GM18520 (cell line): ENCODE data around the gene STX8.

ENCODE experiments used
- ATAC-seq: cut with Tn5 transposase; IDR thresholded peaks from one replicate; pipeline ENCODE4 v1.9.1; 2021; ENCODE audit not compliant: unreplicated experiment

STX8 gene

DNA sequence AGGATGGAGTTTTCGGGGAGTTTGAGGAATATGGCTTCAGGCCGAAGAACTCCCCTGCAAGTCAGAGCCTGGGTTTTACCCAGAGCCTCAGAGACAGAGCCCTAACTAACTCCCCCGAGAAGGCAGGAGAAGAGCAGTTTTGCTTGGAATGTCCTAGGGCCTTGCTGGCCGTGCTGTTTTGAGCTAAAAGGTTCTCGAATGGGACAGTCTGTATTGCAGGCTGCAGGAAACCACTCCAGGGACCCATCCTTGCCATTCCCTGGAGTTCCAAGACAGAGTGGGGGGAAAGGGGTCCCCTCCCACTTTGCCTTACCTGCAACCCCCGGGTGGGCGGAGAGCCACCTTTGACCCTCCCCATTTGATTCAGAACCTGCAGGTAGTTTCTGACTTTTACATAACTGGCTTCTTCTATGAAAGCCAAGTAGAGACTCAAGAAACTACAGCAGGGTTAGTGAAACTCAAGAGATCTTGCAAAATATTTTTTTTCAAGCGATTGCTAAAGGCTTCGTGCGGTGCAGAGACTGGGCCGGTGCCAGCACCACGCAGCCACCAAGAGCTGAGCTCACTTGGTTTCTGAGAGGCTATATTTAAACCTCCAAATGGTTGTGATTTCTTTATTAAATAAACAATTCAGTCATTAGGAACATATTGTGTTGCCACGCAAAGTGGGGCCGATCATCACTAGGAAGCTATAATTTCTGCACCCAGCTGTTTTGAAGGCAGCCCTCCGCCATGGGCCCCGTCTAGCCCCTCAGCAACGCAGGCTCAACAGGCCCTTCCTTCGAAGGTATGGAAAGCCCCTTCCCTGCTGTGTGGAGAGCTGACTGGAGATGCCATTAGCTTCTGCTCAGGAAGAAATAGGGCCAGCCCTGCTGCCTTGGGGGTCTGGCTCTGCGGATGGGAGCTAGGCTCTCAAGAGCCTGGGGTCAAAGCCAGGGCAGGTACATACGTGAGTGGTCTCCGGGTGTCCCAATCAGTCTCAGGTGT, 331.3 kb downstream of the STX8 start:
- no peak for ATAC-seq

DNA sequence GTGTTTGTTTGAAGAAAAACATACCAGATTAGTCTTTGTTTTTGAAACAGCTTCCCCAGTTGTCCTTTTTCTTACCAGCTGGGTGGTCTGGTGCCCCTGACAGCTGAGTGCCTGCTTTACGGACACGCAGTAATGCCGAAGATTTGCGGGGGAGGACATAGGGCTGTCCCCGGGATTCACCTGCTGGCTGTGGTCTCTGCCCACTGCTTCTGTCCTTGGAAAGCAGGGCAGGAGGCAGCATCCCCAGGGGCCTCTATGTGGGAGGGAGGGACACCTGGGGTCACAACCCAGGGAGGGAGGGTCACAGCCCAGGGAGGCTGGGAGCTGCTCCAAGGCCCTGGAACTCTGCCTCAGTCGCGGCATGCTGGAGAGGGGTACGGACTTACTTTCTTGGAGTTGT, 332.6 kb downstream of the STX8 start:
- ATAC-seq = no peak

DNA sequence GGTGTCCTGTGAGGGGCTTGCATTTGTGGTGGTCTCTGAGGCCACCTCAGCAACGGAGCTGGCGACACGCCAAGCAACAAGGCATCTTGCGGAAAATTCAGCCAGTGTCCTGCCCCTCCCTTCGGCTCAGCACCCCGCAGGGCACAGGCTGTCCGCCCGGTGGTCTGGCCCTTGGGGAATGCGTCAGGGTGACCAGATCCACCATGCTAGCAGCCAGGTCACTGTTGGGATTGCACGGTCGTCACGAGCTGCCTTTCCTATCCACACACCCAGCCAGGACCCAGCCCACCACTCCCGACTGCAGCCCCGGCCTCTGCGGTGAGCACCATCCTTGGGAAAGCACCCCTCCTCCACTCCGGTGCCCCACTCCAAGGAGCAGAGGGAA, 333.1 kb downstream of the STX8 start:
- no peak for ATAC-seq

DNA sequence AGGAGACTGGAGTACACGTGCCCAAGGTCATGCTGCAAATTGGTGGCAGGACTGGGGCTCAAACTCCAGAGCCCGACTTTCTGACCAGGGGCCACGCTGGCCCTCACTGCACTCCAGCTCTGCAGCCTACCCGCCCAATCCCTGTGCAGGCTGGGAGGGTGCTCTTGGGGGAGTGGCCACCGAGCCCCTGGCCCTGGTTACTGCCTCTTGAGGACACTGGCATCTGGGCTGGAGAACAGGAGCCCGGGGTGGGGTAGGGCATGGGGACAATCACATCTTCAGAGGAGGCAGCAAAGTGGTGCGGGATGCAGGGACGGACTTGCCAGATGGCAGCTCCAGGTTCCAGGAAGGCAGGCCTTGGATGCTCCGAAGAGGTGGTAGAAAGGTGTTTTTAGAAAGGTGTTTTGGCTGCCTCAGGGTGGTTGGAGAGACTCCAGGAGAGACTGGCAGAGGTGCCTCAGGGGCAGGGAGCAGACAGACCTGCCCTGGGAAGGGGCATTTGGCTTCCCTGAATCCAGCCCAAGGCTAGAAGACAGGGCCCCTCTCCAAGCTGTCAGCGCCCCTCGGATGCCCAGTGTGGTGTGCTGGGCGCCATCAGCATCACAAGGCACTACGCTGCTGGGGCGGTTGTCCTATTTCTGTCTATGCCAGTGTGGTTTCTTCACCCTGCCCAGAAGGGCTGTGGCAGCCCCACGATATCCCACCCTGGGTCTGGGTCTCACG, 333.7 kb downstream of the STX8 start:
- no peak for ATAC-seq

DNA sequence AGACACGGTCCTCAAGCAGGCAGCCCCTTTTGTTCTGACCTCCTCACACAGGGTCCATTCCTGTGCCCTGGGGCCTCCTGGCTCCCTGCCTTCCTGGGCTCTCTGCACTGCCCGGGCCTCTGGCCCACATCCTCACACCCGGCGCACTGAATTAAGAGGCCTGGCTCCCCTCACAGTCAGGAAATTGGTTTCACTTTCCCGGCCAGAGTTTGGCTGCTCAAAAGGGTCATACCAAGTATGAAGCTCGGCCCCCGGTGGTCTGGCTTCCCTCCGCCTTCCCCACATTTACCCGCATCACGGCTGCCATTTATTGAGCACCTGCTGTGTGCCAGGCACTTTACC, 334.3 kb downstream of the STX8 start:
- ATAC-seq = no peak

DNA sequence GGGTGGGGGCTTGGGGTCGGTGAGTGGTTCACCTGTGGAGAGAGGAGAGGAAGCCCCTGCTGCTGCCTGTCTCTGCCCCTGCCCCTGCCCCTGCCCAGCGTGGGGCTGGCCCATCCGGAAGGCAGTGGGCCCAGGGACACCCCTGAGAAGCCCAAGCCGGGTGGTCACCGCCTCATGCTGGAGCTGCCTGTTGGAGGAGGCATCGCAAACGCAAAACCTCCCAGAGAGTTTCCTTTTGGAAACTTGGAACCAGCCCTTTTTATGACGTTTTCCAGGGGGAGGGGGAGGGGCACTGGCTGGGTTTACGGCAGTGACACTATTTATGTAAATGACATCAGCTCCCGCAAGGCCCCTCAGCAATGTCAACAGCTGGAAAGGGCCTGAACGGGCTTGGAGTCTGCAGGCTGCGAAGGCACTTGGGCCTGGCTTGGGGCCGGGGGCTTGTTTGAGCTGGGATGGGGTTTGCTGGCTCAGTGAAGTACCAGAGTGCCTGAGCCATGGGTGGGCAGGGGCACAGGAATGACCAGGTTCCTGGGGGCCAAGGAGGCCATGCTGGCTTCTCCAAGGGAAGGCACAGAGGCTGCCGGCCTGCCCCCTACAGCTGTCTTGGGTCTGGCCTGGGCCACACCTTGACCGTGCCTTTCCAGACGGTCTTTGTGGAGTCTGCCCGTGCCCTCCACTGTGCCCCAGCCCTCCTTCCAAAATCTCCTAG, 334.8 kb downstream of the STX8 start:
- no peak for ATAC-seq

DNA sequence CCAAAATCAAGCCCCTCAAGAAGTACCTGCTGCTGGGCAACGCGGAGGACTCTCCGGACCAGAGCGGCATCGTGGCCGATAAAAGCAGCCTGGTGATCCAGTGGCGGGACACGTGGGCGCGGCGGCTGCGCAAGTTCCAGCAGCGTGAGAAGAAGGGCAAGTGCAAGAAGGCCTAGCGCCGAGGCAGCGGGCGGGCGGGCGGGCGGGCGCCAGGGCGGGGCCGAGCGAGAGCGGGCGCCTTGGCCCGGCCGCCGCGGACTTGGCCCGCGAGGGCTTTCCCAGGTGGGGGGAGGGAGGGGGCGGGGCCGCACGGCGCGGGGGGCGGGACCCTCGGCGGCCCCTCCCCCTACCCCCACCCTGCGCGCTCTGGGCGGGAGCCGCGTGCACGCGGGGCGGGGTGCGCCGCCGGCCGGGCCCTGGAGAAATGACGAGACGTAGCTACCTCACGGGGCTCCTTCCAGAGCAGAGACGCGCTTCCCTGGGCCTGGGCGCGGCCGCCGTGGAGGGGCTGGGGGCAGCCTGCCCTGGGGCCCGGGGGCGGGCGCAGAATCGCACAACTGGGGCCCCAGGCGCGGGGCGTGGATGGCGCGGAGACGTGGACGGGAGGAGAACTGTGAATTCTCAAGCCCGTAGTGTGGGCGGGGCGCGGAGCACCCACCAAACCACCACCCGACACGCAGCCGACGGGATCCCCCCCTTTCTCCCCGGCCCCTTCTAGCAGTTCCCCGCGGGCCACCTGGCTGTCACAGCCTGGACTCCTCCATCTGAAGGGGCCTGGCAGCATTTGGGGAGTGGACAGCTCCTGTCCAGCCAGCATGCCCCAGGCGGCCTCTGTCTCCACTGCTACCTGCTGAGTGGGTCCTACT, 335.6 kb downstream of the STX8 start:
- peak; percentile 61 for ATAC-seq

DNA sequence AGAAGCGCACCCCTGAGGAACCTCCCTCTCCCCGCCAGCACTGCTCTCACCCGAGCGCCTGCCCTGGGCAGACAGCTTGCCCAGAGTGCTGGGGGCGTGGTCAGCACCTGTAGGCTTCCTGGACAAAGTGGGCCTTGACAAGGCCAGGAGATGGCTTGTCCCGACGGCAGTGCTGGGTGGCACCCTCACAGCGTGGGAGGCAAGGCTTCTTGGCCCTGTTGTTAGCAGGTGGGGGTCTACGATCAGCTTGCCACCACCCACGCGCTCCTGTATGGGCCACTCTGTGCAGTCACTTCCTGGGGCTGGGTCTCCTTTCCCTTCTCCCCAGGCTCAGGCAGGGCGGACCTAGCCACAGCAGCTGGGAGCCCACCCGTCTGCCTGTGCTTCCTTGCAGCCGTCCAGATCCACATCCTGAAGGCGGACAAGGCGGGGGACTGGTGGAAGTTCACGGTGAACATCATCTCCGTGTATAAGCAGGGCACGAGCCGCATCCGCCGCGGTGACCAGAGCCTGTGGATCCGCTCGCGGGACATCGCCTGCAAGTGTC, 336.3 kb downstream of the STX8 start:
- no peak for ATAC-seq

DNA sequence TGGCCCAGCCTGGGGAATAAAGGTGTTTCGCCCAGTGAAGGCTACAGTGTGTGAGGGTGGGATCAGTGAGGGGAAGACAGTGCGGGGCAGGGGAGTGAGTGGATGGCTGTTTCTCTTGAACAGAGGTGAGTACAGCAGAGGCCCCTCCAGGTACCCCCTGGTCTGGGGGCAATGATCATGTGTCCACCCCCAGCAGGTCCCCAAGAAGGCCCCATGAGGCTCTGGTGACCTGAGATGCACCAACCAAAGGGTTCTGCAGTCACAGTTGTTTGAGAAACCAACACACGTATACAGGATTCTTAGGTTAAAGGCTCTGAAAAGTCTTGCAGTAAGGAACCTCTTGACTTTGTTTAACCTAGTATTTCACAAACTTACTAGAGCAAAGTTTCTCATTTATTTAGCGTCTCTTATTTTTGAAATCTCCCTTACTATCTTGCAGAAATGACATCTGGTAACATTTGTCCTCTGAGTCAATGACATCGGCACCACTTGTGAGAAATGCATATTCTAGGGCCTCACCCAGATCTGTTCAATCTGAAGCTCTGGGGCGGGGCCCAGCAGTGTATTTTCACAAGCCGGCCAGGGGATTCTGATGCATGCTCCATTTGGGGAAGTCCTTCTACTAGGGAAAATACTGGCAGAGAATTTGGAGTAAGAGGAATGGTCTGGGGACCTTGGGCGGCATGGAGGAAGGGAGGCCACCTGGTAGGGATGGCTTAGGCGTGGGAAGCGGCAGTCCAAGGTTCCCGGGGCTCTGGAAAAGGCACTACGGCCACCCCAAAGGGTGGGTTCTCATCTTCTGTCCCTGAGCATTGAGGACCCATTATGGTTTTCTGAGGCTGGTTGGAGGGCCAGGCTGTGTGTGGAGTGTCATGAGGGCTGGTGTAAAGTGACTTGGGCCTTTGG, 337.0 kb downstream of the STX8 start:
- ATAC-seq = no peak

DNA sequence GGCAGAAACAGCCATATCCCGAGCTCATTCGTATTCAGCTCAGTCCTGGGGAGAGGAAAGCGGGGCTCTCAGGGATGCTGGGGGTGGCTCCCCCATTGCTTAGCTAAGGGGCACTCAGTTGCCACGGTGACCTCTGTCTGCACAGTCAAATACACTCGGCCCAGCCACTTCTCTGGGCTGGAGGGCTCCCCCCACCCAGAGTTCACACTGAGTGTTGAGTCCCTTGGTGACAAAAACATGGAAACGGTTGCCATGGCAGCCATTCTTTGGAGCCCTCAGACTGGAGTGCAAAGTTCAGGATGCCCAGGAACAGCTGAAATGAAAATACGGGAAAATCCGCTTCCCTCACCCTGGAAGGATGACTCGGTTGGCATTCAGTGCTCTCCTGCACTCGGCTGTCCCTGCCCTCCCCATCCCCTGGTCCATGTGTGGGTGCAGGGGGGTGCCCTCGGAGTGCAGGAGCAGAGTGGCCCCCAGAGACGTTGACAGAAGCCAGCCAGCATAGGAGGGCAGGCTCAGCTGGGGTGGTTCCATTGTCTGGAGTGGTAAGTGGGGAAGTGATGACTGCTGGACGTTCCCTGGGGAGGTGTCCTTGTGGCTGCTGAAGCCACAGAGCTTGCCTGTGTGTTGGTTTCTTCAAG, 337.8 kb downstream of the STX8 start:
- no peak for ATAC-seq

DNA sequence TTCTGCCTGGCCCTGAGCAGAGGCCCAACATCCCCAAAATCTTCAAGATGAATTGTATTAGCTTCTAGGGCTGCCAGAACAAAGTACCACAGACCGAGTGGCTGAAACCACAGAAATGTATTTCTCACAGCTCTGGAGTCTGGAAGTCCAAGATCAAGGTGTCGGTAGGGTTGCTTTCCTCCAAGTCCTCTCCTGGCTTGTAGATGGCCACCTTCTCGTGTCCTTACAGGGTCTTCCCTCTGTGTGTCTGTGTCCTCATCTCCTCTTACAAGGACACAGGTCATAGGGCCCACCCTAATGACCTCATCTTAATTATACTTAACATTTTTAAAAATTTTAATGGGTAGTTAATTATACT, 338.6 kb downstream of the STX8 start:
- ATAC-seq = no peak

DNA sequence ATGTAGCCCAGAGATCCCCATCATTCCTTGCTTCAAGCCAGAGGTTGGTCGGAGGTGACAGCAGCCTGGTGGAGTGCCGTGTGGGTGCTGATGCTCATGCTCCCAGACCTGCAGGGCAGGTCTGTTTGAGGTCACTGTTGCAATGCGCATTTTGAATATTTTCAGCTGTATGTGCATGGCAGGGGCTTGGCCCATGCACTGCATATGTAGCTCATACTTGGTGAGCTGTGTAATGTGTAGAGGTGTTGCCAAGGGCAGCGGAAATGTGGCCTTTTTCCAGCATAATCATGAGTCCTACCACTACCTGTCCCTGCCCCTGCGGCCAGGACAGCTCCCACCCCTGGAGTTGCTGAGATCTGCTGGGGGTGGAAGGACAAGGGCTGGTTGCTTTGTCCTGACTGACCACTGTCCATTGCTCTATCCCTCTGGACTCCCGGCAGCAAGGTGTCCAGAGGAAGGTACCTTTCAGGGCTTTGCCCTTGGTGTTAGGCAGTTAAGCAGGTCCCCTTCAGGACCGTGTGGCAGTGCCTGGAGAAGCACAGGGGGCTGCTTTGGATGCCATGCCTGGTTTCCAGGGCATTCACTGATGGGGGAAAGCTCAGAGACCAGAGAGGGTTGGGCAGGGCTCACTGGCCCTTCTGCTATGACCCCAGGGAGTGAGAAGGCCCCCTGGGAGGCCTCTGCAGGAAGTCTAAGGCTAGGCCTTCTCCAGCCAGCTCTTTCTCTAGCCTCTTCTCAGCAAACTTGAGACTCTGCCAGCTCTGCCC, 339.2 kb downstream of the STX8 start:
- no peak for ATAC-seq

DNA sequence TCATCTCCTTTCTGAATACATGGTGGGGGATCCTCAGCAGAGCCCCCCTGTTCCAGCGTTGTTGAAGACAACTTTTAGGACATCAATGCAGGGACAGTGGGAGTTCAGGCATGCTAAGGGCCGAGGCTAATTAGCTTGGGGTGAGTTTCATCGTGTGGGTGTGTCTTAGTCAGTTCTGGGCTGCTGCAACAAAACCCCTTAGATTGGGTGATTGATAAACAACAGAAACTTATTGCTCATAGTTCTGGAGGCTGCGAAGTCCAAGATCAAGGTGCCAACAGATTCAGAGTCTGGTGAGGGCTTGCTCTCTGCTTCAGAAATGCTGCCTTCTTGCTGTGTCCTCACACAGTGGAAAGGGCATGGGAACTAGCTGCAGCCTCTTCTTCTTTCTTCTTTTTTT, 340.3 kb downstream of the STX8 start:
- no peak for ATAC-seq

DNA sequence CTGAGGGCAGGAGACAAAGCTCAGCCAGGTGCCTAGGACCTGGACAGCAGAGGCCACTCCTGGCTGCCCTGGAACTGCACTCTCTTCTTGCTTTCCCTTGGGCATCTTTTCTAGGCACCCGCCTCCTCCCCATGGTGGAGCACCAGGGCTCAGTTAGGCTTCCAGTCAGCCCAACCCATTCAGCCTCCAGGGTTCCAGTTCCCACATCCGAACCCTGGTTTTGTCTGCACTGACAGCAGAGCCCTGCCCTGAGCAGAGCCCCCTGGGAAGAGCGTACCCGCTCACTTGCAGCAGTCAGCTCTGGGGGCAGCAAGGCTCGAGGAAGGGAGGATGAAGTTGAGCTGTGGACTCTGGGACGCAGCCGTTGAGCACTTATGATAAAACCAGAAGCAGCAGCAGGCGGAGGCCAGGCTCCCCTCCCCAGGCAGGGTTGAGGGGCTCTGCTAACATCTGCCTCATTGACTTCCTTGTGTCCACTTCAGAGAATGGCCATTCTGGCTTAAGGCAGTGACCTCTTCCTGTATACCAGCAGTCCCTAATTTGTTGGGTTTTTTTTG, 341.2 kb downstream of the STX8 start:
- no peak for ATAC-seq

DNA sequence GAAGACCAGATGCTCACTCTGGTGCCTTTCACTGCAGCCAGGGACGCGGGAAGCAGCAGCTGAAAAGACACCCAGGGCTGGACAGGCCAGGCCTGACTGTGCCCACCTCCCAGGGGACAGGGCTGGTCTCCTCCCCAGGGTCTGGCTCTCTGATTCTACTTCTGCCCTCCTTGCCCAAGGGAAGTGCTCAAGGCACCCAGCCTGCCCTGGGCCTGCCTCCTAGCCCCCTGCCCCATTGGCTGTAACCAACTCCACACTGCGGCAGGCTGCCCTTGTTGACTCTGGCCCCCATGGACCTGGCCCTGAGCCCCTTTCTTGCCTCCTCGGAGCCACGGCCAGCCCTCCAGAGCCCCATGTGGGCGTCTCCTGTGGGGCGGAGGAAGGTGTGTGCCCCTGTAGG, 341.9 kb downstream of the STX8 start:
- no peak for ATAC-seq

DNA sequence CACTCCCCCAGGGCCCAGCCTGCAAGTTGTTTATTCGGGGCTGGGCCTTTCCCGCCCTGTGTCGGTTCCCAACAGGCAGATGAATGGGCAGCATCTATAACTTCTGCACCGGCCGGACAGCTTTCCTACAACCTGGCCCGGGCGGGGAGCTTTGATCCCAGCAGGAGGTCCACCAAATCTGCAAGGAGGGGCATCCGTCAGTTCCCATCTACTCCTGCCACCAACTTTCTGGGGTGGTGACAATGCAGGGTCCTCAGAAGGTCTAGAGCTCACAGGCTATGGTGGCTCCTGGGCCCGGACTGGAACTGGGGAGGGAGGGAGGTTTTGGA, 342.4 kb downstream of the STX8 start:
- ATAC-seq = no peak

DNA sequence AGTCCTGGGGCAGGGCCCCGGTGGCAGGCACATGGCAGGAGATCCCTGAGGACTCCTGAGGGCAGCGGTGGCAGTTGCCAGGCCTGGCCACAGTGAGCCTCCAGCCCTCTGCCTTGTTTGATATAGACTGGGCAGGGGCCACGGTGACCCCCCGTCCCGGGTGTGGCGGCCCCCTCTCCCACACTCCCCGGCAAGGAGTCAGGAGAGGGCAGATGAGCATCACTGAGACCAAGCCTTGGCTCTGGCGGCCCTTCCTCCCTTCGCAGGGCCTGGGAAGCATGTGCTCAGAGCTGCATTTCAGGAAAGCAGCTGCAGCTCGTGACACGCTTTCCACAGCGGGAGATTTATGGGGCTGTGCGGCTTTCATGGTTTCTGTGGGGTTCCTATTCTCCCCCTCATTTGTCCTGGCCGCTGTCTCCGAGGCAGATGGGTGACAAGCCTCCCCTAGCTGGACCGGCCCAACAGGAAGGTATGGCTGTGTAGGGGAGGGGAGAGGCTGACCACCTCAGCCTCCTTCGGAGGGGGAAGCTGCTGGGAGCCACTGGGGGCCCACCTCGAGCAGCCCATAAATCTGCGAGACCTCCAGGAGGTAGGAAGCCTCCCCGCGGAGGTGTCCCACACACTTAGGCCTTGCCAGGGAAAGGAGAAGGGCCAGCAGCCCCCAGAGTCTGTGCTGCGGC, 342.9 kb downstream of the STX8 start:
- ATAC-seq = no peak

DNA sequence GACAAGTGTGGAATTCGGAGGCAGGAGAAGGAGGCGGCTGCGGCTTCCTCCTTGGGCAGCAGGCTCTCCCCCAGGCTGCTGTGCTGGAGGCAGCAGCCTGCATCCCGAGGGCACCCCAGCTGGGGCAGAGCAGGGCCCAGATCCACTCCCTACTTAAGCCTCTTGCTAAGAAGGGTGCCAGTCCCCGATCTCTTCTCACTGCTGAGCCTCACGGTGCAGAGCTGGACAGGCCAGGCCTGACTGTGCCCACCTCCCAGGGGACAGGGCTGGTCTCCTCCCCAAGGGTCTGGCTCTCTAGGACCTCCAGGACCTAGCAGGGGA, 343.5 kb downstream of the STX8 start:
- ATAC-seq = no peak
